Stomach smooth muscle (tissue), 2 donors: Measurements from ENCODE around the gene CPZ.

Experiments
- H3K27ac ChIP-seq: one replicate; pipeline ENCODE4 v1.7.0; 2013; ENCODE audit warnings: mild to moderate bottlenecking, low read length, inconsistent platforms
- H3K27me3 ChIP-seq, 2 donors: one replicate each; pipeline ENCODE4 v1.7.0; 2013; ENCODE audit warnings: low read length in 2 of 2; ENCODE audit not compliant: insufficient read depth in 2 of 2, control insufficient read depth in 1 of 2
- H3K36me3 ChIP-seq, 2 donors: one replicate each; pipeline ENCODE4 v1.7.0; 2013; ENCODE audit warnings: low read length in 2 of 2; ENCODE audit not compliant: control insufficient read depth in 2 of 2, insufficient read depth in 2 of 2
- H3K4me1 ChIP-seq: one replicate; pipeline ENCODE4 v1.7.0; 2013; ENCODE audit warnings: low read length; ENCODE audit not compliant: control insufficient read depth, insufficient read depth
- H3K4me3 ChIP-seq, 2 donors: one replicate each; pipeline ENCODE4 v1.7.0; 2013; ENCODE audit warnings: low read length in 2 of 2
- H3K9ac ChIP-seq, 2 donors: one replicate each; pipeline ENCODE4 v1.7.0; 2013; ENCODE audit warnings: low read length in 2 of 2, mild to moderate bottlenecking in 1 of 2
- H3K9me3 ChIP-seq, 2 donors: one replicate each; pipeline ENCODE4 v1.7.0; 2013; ENCODE audit warnings: low read length in 2 of 2; ENCODE audit not compliant: control insufficient read depth in 2 of 2
- donor health status: healthy.
- donor health status: Pancreatic carcinoma.

CPZ gene

GRCh38 chr4:8592366-8593263, at the start of gene CPZ:
TSS of gene CPZ (plus strand) at chr4:8592765. CDS start at chr4:8592834, 69 bp downstream.
- Histone ChIP-seq H3K36me3 (no peaks in the 10 kb centered on the region), H3K4me3 (peak within 1 kb of the TSS in 1 of 2 donors; percentile 35), H3K27ac (no peak within 1 kb of the TSS), H3K4me1 (peaks cover 16% of the 10 kb centered on the region), H3K9me3 (no peaks in the 10 kb centered on the region), H3K9ac (no peak within 1 kb of the TSS), H3K27me3 (peaks cover 40 to 42% of the 10 kb centered on the region in 2 donors)

DNA sequence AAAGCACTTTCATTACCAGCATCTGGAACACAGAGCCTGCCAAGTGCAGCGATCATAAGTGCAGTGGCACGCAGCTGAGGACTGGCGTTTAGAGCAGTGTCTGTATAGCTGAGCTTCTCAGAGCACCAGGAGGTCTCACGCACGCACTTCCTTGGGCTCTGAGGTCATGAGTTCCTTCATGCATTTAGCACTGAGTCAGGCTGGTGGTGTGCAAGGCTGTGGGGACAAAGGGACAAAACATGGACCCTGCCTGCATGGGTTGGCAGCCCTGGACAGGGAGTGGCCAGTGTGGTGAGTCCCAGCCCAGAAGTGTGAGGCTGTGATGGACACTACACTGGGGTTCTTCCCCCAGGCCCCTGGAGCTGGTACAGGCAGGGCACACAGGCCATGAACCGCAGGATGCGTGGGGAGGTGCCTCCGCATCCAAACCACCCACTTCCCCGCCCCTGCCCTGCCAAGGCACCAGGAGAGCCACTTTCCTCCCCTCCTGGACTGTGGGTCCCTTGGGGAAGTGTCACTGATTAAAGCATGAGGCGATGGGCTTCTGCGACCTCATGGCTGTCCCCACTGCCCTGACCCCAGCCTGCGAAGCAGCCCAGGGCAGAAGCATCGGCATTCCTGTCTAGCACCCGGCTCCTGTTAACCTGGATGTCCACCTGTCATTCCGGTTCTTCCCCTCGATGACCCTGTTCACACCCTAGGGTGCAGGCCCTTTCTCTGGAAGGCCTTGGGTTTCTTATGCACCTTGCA, 49.6 kb upstream of the CPZ start:
- Histone ChIP-seq H3K9ac (no peak overlapping the region), H3K27me3 (peaks cover 0 to 4% of the 10 kb centered on the region in 2 donors), H3K36me3 (no peaks in the 10 kb centered on the region), H3K4me3 (no peak overlapping the region), H3K4me1 (no peaks in the 10 kb centered on the region), H3K27ac (no peak overlapping the region), H3K9me3 (no peaks in the 10 kb centered on the region)

DNA sequence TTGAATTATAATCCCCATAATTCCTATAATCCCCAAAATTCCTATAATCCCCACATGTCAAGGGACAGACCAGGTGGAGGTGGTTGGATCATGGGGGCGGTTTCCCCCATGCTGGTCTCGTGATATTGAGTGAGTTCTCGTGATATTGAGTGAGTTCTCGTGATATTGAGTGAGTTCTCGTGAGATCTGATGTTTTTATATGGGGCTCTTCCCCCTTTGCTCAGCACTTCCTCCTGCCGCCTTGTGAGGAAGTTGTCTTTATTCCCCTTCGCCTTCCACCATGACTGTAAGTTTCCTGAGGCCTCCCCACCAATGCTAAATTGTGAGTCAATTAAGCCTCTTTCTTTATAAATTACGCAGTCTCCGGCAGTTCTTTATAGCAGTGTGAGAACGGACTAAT, 48.9 kb upstream of the CPZ start:
- H3K27me3 ChIP-seq: peaks cover 0 to 4% of the 10 kb centered on the region in 2 donors
- no peaks in the 10 kb centered on the region for H3K36me3 ChIP-seq
- H3K9me3 ChIP-seq: no peaks in the 10 kb centered on the region
- H3K4me3 ChIP-seq: no peak overlapping the region
- H3K27ac ChIP-seq: no peak overlapping the region
- H3K4me1 ChIP-seq: no peaks in the 10 kb centered on the region
- no peak overlapping the region for H3K9ac ChIP-seq

DNA sequence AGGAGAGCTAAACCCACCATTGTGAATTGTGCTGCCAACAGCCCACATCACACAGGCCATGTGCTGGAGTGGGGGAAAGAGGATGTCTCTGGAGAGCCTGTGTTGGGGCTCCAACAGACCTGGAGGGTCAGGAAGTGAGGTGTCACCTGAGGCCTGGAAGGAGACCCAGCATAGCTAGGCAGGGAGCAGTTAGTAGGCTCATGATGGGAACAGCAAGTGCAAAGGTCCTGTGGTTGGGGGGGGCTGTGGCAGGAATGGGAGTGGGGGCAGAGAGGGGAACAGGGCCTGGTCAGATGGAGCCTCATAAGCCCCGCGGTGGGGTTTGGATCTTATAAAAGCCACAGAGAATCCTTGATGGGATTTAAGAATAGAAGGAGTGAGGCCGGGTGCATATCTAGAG, 48.3 kb upstream of the CPZ start:
- no peak overlapping the region for H3K27ac ChIP-seq
- H3K9ac ChIP-seq: no peak overlapping the region
- no peak overlapping the region for H3K4me3 ChIP-seq
- H3K9me3 ChIP-seq: no peaks in the 10 kb centered on the region
- no peaks in the 10 kb centered on the region for H3K36me3 ChIP-seq
- peaks cover 0 to 4% of the 10 kb centered on the region in 2 donors for H3K27me3 ChIP-seq
- H3K4me1 ChIP-seq: no peaks in the 10 kb centered on the region

GRCh38 chr4:8544741-8545438, 47.7 kb upstream of the CPZ start:
- Histone ChIP-seq H3K9ac (no peak overlapping the region), H3K36me3 (no peaks in the 10 kb centered on the region), H3K27ac (no peak overlapping the region), H3K9me3 (no peaks in the 10 kb centered on the region), H3K4me3 (no peak overlapping the region), H3K4me1 (no peaks in the 10 kb centered on the region), H3K27me3 (peaks cover 0 to 4% of the 10 kb centered on the region in 2 donors)

- Histone ChIP-seq H3K27ac (no peak overlapping the region), H3K9ac (no peak overlapping the region), H3K27me3 (peaks cover 0 to 4% of the 10 kb centered on the region in 2 donors), H3K4me3 (no peak overlapping the region), H3K36me3 (no peaks in the 10 kb centered on the region), H3K9me3 (no peaks in the 10 kb centered on the region), H3K4me1 (no peaks in the 10 kb centered on the region)
Observed at GRCh38 chr4:8545439-8545765, 47.2 kb upstream of the CPZ start.

DNA sequence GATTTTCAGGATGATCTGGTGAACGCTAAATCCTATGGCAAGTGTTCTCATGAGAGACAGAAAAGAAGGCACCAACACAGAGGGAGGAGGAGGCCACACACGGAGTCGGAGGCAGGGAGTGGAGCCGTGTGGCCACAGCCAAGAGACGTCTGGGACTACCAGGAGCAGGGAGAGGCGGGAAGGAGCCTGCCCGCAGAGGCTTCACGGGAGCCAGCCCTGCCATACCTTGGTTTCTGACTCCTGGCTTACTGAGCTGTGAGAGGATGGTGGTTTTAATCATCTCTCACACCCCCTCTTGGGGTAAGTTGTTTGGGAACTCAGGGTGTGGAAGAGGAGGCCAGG, 45.8 kb upstream of the CPZ start:
- H3K4me3 ChIP-seq: no peak overlapping the region
- peaks cover 0 to 4% of the 10 kb centered on the region in 2 donors for H3K27me3 ChIP-seq
- no peak overlapping the region for H3K27ac ChIP-seq
- H3K9me3 ChIP-seq: peaks cover 0 to 2% of the 10 kb centered on the region in 2 donors
- H3K4me1 ChIP-seq: no peaks in the 10 kb centered on the region
- no peak overlapping the region for H3K9ac ChIP-seq
- no peaks in the 10 kb centered on the region for H3K36me3 ChIP-seq

- Histone ChIP-seq H3K4me3 (no peak overlapping the region), H3K27ac (no peak overlapping the region), H3K27me3 (peaks cover 0 to 4% of the 10 kb centered on the region in 2 donors), H3K9me3 (peaks cover 0 to 3% of the 10 kb centered on the region in 2 donors), H3K4me1 (no peaks in the 10 kb centered on the region), H3K9ac (no peak overlapping the region), H3K36me3 (no peaks in the 10 kb centered on the region)
Observed at GRCh38 chr4:8547108-8547911, 45.3 kb upstream of the CPZ start.

GRCh38 chr4:8547912-8548730, 44.4 kb upstream of the CPZ start:
- H3K9ac ChIP-seq: no peak overlapping the region
- no peaks in the 10 kb centered on the region for H3K36me3 ChIP-seq
- peaks cover 0 to 4% of the 10 kb centered on the region in 2 donors for H3K27me3 ChIP-seq
- no peaks in the 10 kb centered on the region for H3K4me1 ChIP-seq
- H3K27ac ChIP-seq: no peak overlapping the region
- H3K9me3 ChIP-seq: peaks cover 0 to 3% of the 10 kb centered on the region in 2 donors
- no peak overlapping the region for H3K4me3 ChIP-seq
